Body of pancreas (tissue), 4 donors: ENCODE measurements around the gene NHERF1.

Experiments used
- CTCF ChIP-seq, 7 experiments: fragments of 450-650 bp in 4 of 7; fragments of 200-600 bp in 3 of 7; sonication (generic) in 3 of 7; IDR thresholded peaks; one replicate each; pipeline ENCODE4 v1.5.1; 2016 to 2019; ENCODE audit warnings: antibody characterized with exemption in 7 of 7
- POLR2A ChIP-seq, 3 donors: fragments of 450-650 bp; IDR thresholded peaks; one replicate each; pipeline ENCODE4 v1.6.1; 2016; ENCODE audit warnings: antibody characterized with exemption in 3 of 3, mild to moderate bottlenecking in 2 of 3

GRCh38 chr17:74785096-74785980, 36.9 kb downstream of the NHERF1 start:
- TF ChIP-seq POLR2A (IDR thresholded peaks at IDR 0.05) (no peak), CTCF (IDR thresholded peaks at IDR 0.05) (no peak)
